Non-pigmented ciliary epithelial cell (primary cell): ENCODE results near the gene STYXL1.
"Not testable (repeated sequence)": the region's sequence is repeated elsewhere in the genome, so short reads cannot be mapped to it uniquely, and the experiment has no call there.

ENCODE experiments used
- DNase-seq: peaks from one replicate; pipeline ENCODE4 v3.0.0-alpha.2; 2010; ENCODE audit warnings: low read depth

Gene STYXL1

DNA sequence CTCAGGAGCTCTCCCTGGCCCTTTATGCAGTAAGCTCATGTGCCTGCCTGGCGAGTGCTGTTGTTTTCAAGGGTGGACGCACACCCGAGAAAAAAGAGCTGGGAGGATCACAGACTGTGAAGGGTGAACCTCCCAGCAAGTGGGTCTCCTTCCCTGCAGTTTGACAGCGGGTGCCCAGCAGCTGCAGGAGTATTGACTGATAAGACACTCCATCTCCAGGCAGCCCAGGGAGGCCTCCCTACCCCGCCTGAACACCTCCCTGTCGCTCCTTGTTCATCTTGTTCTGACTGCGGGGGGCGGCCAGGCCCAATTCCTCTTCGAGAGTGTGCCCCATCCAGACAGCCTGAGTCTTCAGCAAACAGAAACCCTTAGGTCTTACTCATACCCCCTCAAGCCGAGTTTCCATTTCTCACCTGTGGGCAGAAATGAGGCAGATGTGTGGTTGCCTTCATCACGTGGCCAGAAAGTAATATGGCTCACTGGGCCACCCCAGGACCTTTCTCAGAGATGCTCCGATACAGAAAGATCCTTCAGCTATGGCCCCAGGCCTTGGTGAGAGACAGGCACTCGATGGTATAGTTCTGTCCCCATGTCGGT, 17.3 kb upstream of the STYXL1 start:
- DNase-seq = no peak

DNA sequence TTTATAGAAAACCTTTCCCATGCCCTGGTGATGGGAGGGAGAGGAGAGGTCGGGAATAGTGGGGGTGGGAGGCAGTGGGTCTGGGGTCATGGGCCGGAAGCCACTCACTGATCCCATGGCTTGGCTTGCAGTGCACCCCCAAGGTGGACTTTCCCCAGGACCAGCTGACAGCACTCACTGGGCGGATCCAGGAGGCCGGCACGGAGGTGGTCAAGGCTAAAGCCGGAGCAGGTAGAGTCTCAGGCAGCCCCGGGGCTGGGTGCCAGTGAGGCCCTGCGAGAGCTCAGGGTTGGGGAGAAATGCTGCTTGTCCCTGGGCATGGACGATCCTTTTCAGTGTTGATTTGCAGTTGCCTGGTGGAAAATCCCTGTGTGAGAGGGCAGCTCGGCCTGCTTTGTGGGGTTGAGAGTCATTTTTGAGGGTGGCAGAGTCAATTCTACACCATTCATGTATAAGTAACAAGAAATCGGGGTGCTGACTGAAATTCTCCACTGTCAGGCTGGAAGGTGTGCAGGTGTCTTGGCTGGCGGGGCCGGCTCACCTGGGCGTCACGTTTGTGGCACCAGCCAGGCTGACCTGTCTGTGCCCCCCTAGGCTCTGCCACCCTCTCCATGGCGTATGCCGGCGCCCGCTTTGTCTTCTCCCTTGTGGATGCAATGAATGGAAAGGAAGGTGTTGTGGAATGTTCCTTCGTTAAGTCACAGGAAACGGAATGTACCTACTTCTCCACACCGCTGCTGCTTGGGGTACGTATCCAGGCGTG, 16.6 kb upstream of the STYXL1 start:
- DNase-seq = no peak

DNA sequence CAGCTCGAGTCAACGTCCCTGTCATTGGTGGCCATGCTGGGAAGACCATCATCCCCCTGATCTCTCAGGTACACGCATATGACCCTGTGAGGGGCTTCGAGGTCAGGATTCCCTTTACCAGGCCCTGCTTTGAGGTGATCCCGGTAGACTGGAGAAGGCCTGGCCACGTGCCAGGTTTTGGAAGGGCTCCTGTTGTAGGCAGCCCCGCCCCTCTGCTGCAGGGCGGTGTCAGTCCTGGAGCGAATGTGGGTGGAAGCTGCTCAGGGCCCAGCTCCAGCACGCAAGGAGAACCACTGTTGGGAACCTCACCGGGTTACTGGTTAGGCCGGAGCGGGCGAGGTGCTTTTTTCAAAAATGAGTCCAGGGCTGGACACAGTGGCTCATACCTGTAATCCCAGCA, 15.7 kb upstream of the STYXL1 start:
- DNase-seq = no peak

DNA sequence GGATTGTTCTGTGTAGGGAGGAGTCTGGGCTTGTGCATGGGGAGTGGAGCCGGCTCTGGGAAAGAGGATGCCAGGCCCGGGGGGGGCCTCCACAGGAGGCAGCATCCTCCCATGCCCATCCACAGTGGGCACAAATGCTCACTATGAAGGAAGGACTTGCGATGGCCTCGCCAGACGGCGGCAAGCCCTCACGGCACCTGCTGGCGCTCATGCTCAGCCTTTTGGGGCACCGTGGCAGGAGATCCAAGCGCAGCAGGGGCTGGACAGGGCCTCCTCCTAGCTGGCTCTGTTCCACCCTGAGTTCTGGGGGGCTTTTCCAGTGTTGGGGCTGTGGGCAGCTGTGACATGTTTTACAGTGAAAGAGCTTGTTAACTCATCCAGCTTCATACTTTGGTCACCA, 15.3 kb upstream of the STYXL1 start:
- DNase-seq = no peak

DNA sequence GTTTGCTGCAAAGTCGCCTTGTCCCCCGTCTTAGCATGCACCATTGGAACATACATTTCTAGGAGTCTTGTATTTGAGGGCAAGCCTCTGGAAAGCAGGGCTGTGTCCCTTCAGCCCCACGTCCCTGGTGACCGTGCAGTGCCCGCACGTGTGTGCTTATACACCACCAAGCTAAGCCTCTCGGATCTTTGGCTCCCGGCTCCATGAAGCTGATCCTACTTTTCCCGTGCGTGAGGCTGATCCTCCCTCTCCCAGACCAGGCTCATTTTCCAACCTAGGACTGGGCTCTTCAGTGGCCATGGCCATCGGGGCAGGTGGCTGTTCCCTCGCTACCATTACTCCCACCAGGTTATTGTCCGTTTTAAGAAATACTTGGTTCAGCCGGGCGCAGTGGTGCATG, 14.5 kb upstream of the STYXL1 start:
- DNase-seq = no peak

DNA sequence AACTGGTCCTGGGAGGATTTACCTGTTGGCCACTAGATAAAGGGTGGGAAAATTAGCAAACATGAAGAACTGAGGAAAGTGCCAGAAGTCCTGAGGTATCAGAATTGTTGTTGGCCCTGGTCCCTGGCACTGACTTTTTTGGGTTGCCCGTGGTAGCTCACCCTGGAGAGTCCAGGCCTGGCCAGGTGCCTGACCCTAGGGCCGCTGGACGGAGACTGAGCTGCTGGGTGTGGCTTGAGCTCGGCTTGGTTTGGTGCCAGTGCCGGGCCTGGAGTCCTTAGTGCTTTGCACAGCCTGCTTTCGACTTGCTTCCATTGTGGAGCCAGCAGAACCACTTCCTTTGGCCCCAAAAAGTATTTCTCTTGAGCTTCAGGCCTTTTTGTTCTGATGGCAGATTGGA, 13.0 kb upstream of the STYXL1 start:
- DNase-seq = no peak

DNA sequence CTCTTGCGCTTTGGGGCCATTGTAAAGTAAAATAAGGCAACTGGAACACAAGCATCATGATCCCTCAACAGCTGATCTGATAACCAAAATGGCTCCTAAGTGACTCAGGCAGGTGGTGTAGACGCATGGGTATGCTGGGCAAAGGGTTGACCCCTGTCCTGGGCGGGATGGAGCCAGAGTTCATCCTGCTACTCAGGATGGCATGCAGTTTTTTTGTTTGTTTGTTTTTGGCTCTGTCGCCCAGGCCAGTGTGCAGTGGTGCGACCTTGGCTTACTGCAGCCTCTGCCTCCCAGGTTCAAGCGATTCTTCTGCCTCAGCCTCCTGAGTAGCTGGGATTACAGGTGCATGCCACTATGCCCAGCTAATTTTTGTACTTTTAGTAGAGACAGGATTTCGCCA, 10.9 kb upstream of the STYXL1 start:
- not testable (repeated sequence) for DNase-seq

DNA sequence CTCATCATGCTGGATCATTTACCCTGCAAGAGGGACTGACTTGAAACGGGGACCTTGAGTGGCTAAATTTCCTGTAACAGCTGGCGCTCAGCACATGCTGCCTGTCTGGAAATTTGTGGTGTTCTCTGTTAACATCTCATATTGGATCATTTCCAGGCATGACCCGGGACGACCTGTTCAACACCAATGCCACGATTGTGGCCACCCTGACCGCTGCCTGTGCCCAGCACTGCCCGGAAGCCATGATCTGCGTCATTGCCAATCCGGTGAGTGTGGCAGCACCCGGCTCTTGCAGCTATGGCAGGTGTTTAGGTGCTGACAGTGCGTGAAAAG, 10.0 kb upstream of the STYXL1 start:
- DNase-seq = no peak

DNA sequence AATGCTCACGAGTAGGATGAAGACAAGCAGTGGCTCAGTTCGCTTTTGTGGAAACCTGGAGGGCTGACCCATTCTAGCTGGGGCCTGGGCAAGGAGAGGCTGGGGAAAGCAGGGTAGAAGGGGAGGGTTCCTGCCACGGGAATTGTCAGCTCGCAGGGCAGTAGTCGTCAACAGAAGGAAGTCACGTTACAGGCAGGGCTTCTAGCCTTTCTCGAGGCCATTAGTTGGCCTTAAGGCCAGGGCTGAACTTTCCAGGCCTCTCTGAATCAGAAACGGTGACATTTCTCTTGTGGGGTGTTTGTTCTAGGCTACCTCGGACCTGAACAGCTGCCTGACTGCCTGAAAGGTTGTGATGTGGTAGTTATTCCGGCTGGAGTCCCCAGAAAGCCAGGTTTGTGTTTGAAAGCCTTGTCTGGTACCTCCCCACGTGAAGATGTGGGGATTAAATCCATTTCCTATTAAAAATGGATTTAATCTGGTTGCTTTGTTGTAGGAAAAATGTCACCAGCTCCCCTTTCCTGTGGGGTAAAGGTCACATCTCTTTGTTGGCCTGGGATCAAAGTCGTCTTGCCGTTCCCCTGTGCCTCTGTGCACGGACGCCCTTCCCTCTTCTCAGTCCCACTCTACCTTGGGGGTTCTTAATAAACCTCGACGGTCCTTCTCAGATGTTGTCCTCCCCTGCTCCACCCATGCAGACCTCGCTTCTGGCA, 9.5 kb upstream of the STYXL1 start:
- DNase-seq = no peak

DNA sequence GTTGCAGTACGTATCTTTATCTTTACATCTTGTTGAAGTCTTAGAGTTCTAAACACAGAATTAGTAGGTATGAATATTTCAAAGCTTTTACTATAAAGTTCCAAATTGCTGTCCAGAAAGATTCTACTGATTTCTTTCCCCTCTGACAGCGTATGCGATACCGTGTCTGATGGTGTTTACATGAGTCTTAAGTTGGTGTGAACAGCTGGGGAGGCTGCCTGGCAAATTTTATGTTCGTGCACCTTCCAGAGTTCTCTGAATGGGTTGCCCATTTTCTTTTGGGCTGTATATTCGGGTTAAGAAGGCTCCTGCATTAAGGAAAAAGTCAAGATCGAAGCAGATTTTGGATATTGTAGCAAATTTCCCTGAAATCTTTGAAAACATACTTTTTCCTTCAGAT, 8.4 kb upstream of the STYXL1 start:
- no peak for DNase-seq

DNA sequence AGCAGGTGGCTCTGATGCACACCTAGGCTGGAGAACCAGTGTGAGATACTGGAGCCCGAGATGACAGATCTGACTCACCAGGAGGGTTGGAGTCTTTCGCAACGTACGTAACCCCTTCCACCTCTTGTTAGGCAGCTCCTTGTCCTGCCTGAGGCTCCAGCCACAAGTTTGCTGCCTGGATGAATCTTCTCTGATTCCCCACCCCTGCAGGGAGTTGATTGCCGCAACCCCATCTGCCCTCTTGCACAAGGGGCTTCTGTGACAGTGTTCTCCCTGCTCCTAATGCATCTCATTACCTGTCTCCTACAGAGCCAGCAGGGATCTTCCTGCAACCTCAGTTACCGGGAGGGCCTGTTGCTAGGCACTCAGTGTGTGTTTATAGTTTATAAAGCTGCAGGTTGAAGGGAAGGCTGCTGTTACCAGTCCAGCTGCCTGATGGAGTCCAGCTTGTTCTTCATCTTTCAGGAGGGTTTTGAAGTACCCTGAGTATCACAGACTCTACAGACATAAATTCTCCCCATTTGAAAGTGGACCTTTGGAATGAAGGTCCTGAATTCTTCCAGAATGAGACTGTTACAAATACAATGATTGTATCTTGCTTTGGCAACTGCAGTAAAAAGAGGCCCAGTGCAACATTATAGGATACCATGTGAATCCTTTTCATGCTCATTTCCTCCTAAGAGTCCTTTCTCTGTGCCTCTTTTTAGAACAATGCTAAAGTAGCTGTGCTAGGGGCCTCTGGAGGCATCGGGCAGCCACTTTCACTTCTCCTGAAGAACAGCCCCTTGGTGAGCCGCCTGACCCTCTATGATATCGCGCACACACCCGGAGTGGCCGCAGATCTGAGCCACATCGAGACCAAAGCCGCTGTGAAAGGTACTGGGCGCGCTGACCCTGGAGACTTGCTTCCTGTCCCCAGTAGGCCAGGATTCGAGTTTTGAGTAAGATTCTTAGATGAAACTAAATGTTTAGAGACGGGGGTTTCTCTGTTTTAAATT, 6.6 kb upstream of the STYXL1 start:
- DNase-seq = no peak

DNA sequence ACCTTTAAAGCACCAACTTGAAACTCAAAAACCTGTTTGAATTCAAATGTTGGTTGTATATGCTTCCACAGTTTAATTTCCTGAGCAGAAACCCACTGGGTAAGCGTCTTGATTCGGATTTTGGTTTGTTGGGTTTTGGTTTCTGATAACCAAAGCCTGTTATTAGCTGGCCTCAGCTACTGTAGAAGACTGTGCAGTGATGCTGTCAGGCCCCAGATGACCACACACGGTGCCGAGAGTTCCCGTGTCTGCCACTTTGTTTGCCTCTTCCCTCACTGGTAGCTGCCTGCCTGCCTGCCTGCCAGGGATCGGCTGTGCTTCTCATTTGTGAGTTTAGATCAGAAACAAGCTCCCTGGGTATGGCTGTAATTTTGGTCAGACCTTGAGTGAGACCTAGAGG, 5.7 kb upstream of the STYXL1 start:
- DNase-seq = no peak

DNA sequence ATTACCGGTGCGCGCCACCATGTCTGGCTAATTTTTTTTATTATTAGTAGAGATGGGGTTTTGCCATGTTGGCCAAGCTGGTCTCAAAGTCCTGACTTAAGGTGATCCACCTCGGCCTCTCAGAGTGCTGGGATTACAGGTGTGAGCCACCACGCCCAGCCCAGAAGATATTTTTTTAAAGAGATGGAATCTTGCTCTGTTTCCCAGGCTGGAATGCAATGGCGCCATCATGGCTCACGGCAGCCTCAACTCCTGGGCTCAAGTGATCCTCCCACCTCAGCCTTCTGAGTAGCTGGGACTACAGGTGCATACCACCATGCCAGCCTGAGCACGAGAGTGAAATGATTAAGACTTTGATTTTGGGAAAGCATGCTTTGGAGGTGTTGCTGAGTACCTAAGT, 4.9 kb upstream of the STYXL1 start:
- not testable (repeated sequence) for DNase-seq

DNA sequence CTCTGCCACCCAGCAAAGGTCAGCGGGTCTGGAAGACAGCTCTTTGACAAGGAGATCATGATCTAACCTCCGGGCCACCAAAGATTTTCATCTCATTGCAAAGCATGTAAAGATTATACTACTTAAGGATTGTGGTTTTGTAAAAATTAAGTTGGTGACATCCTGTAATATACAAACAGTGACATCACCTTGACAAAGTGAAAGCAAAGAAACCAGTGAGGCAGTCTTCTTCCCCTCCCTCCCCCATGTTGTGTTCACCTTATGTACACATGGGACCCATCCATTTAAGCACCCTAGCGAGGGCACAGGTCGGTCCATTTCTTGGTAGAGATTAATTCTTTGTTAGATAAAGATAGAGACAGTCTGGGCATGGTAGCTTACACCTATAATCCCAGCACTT, 4.0 kb upstream of the STYXL1 start:
- no peak for DNase-seq

DNA sequence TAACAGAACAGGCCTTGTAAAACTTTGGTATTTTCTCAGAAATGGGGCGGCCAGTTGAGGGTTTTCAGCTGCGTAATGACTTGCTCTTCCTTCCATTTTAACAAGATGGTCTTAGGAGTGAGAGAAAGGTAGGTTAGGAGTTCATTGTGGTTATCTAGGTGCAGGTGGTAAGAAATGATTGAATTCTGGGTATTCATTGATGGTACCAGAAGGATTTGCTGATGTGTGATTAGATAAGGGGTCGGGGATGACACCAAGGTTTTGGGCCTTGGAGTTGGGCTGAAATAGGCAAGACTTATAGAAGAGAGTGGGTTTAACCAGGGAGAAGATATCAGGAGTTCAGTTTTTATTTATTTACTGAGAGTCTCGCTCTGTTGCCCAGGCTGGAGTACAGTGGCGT, 2.7 kb upstream of the STYXL1 start:
- no peak for DNase-seq

DNA sequence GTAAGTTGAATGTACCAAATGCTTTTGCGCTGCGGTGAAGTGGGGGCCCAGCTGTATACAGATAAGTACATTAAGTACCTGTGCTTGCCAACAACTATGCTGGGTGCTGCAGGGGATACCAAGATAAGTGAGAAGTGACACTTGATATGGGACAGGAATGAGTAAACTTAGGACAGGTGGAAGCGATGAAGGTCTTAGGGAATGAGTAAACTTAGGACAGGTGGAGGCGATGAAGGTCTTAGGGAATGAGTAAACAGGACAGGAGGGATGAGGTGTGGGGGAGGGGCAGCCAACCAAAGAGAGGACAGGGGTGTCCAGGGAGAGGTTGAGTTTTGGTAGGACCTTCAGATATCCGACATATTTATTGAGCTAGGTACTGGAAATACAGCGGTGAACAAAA, 1.5 kb upstream of the STYXL1 start:
- DNase-seq = no peak

DNA sequence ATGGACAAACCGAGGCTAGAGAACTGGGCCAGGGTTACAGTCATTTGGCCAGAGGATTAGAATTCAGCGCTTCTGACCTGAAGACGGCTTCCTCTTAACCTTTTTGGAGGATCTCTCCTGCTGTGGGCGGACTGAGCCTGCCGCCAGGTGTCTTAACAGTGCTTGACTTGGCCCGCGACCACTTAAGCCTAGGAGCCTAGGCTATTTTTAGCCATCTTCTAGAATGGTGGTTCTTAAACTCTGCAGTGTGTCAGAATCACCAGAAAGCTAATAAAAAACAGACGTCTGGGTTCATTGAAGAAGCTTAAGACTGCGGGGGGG, 828 bp upstream of the STYXL1 start:
- DNase-seq = no peak

DNA sequence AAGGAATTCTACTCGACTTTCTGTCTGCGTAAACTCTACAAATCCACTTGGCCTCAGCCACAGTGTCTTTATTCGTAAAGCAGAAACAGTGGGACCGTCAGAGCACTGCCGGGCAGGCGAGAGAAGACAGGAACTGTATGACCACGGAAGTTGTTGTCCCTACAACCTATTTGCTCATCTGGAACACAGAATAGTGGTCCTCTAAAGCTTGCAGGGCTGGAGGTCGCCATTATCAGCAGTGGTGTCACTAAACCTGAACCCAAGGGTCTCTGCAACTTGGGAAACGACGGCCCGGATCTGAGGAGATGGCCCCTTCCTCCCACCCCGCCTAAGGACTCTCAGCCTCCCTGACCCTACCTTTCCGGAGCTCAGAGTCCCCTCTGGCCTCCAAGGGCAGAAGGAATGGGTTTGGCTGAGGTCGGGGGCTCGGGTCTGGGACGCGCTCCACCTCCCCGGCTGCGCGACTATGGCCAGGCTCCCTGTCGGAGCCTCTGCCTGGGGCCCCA, 442 bp downstream of the STYXL1 start:
- DNase-seq = no peak

DNA sequence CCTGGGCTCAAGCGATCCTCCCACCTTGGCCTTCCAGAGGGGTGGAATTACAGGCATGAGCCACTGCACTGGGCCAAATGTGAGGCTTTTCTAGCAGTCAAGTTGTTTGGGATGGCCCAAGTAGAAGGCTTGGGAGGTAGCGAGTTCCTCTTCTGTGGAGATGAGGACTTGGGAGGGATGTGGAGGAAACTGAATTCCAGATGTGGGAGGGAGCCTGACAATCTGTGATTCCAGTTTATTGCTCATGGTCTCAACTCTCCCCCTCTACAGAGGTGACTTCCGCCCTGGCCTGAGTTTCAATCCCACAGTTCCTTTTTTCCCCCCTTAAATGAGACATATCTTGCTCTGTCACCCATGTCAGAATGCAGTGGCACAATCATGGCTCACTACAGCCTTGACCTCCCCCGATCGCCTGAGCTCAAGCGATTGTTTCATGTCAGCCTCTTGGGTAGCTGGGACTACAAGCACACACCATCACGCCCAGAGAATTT, 3.4 kb downstream of the STYXL1 start:
- no peak for DNase-seq

DNA sequence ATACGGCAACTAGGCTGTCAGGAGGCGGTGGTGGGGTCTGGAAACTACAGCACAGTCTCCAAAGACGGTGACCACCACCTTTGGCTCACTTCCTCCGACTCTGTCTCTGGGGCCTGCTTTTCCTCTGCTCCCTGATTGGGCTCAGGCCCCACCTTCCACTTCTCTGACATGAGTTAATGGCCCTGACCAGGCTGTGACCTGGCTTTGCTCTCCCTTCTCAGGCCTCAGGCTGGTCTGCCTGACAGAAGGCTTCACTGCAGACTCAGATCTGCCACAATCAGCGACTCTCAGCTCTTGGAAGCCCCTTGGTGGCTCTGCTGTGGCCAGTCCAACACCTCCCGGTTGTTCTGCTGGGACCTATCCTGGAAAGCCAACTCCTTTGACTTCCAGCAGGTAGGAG, 7.7 kb downstream of the STYXL1 start:
- no peak for DNase-seq

DNA sequence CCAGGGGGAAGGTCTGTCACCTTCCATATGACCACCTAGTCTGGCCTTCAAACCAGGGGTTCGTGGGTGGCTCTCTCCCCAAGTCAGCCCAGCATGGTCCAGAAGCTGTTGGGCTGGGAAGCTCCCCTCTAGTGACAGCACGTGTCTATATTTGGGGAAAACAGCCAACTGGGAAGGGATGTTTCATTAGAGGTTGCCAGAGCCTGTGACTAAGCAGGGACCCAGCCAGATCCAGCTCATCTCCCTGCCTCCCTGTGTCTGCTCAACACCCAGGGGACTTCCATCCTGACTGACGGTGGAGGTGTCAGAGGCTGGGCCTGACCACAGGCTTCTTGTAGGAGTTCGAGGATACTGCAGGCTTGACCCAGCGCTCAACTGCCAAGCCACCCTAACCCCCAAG, 10.5 kb downstream of the STYXL1 start:
- no peak for DNase-seq

DNA sequence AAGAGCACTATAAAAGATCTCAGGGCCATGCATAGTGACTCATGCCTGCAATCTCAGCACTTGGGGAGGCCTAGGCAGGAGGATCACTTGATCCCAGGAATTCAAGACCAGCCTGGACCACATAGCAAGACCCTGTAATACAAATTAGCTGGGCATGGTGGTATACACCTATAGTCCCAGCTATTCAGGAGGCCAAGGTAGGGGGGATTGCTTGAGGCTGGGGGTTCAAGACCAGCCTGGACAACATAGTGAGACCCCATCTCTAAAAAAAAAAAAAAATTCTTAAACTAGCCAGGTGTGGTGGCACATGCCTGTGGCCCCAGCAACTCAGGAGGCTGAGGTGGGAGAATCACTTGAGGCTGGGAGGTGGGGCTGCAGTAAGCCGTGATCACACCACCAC, 15.8 kb downstream of the STYXL1 start:
- DNase-seq = no peak
